ENCODE results near the gene PSMB9.

GRCh38 chr6:32825966-32826365 is 28.0 kb upstream of the PSMB9 start:
- TF ChIP-seq CTCF (IDR thresholded peaks at IDR 0.05) (peak in 1 of 2 donors; percentile 4), POLR2A (IDR thresholded peaks at IDR 0.05) (no peak), EP300 (IDR thresholded peaks at IDR 0.05) (no peak), POLR2AphosphoS5 (IDR thresholded peaks at IDR 0.05) (no peak)
